ENCODE measurements around the gene BICRA.

- no peak for TF ChIP-seq CTCF (IDR thresholded peaks at IDR 0.05; ENCODE audit: borderline replicate concordance, extremely low read depth, low read length, poor library complexity, severe bottlenecking)
- no peak for TF ChIP-seq EZH2 (IDR thresholded peaks at IDR 0.05; ENCODE audit: borderline replicate concordance, low read depth, low read length, severe bottlenecking)
Observed at GRCh38 chr19:47600246-47601179, 8.4 kb upstream of the BICRA start.

Data from DND-41 (cell line).